Measurements from ENCODE around the gene DCTN2. TPM values are rescaled to one million over a fixed set of nuclear protein-coding genes. Genes with fewer than 3 reads are reported as not detected.
"Not testable (repeated sequence)": the region's sequence is repeated elsewhere in the genome, so short reads cannot be mapped to it uniquely, and the experiment has no call there.

The DCTN2 gene
- total RNA-seq, 1 donor from 2014 or later, result 107 TPM

GRCh38 chr12:57511161-57511560 lies 35.8 kb downstream of the DCTN2 start:
- no peak overlapping the region for H2AFZ ChIP-seq (ENCODE audit: low read depth, low read length)
- no peak overlapping the region for H3K4me3 Mint-ChIP-seq (ENCODE audit: unreplicated experiment)
- H3K79me2 ChIP-seq (ENCODE audit: insufficient read depth, low read length), result no peaks in the 10 kb centered on the region
- H3K36me3 Mint-ChIP-seq (ENCODE audit: low read depth, unreplicated experiment), result peaks cover 39% of the 10 kb centered on the region
- H3K27ac Mint-ChIP-seq (ENCODE audit: unreplicated experiment), result no peak overlapping the region
- no peaks in the 10 kb centered on the region for H3K9me3 ChIP-seq (ENCODE audit: insufficient read depth, low read depth, low read length)
- H3K9me3 Mint-ChIP-seq (ENCODE audit: unreplicated experiment), result no peaks in the 10 kb centered on the region
- peaks cover 47% of the 10 kb centered on the region for H3K36me3 ChIP-seq (ENCODE audit: insufficient read depth, low read length)
- no peak overlapping the region for H3K4me2 ChIP-seq (ENCODE audit: low read length)
- DNase-seq (ENCODE audit: low read depth), result no peak
- no peak for TF ChIP-seq EZH2 (IDR thresholded peaks at IDR 0.05; ENCODE audit: insufficient read depth, low read length)
- TF ChIP-seq, protein P1, sequence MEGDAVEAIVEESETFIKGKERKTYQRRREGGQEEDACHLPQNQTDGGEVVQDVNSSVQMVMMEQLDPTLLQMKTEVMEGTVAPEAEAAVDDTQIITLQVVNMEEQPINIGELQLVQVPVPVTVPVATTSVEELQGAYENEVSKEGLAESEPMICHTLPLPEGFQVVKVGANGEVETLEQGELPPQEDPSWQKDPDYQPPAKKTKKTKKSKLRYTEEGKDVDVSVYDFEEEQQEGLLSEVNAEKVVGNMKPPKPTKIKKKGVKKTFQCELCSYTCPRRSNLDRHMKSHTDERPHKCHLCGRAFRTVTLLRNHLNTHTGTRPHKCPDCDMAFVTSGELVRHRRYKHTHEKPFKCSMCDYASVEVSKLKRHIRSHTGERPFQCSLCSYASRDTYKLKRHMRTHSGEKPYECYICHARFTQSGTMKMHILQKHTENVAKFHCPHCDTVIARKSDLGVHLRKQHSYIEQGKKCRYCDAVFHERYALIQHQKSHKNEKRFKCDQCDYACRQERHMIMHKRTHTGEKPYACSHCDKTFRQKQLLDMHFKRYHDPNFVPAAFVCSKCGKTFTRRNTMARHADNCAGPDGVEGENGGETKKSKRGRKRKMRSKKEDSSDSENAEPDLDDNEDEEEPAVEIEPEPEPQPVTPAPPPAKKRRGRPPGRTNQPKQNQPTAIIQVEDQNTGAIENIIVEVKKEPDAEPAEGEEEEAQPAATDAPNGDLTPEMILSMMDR (IDR thresholded peaks at IDR 0.05; ENCODE audit: insufficient read depth, low read depth, low read length), result no peak
- peaks cover 42% of the 10 kb centered on the region for H4K20me1 ChIP-seq (ENCODE audit: insufficient read depth, low read length)
- H3K4me1 Mint-ChIP-seq (ENCODE audit: low read depth, unreplicated experiment), result peaks cover 7% of the 10 kb centered on the region
- H3K27ac ChIP-seq (ENCODE audit: low read depth, low read length), result no peak overlapping the region
- H3K4me3 ChIP-seq (ENCODE audit: insufficient read depth, low read depth, low read length), result no peak overlapping the region
- no peaks in the 10 kb centered on the region for H3K4me1 ChIP-seq (ENCODE audit: insufficient read depth, low read length)
- no peaks in the 10 kb centered on the region for H3K27me3 Mint-ChIP-seq (ENCODE audit: low read depth, unreplicated experiment)
- H3K27me3 ChIP-seq (ENCODE audit: insufficient read depth, low read length), result no peaks in the 10 kb centered on the region
- no peak overlapping the region for H3K9ac ChIP-seq (ENCODE audit: low read length)
- FAIRE-seq, result no peak

GRCh38 chr12:57507796-57508195 lies 39.2 kb downstream of the DCTN2 start:
- FAIRE-seq; H3K79me2 ChIP-seq (ENCODE audit: insufficient read depth, low read length); H3K4me3 ChIP-seq (ENCODE audit: insufficient read depth, low read depth, low read length); H3K27me3 ChIP-seq (ENCODE audit: insufficient read depth, low read length); H2AFZ ChIP-seq (ENCODE audit: low read depth, low read length); H3K9me3 Mint-ChIP-seq (ENCODE audit: unreplicated experiment); H3K4me1 ChIP-seq (ENCODE audit: insufficient read depth, low read length); H3K27ac Mint-ChIP-seq (ENCODE audit: unreplicated experiment); H3K4me3 Mint-ChIP-seq (ENCODE audit: unreplicated experiment); H3K27ac ChIP-seq (ENCODE audit: low read depth, low read length); H3K4me2 ChIP-seq (ENCODE audit: low read length); DNase-seq (ENCODE audit: low read depth); H3K4me1 Mint-ChIP-seq (ENCODE audit: low read depth, unreplicated experiment); H3K9ac ChIP-seq (ENCODE audit: low read length); H3K27me3 Mint-ChIP-seq (ENCODE audit: low read depth, unreplicated experiment); H3K9me3 ChIP-seq (ENCODE audit: insufficient read depth, low read depth, low read length): not testable (repeated sequence)
- peaks cover 36% of the 10 kb centered on the region for H3K36me3 Mint-ChIP-seq (ENCODE audit: low read depth, unreplicated experiment)
- H3K36me3 ChIP-seq (ENCODE audit: insufficient read depth, low read length), result peaks cover 38% of the 10 kb centered on the region
- peaks cover 19% of the 10 kb centered on the region for H4K20me1 ChIP-seq (ENCODE audit: insufficient read depth, low read length)

- not testable (repeated sequence) for H3K27ac Mint-ChIP-seq (ENCODE audit: unreplicated experiment); H3K9ac ChIP-seq (ENCODE audit: low read length); H2AFZ ChIP-seq (ENCODE audit: low read depth, low read length); H4K20me1 ChIP-seq (ENCODE audit: insufficient read depth, low read length); H3K79me2 ChIP-seq (ENCODE audit: insufficient read depth, low read length); H3K4me3 Mint-ChIP-seq (ENCODE audit: unreplicated experiment); H3K4me1 Mint-ChIP-seq (ENCODE audit: low read depth, unreplicated experiment); H3K4me3 ChIP-seq (ENCODE audit: insufficient read depth, low read depth, low read length); H3K27me3 Mint-ChIP-seq (ENCODE audit: low read depth, unreplicated experiment); H3K9me3 Mint-ChIP-seq (ENCODE audit: unreplicated experiment); H3K4me2 ChIP-seq (ENCODE audit: low read length); DNase-seq (ENCODE audit: low read depth); H3K4me1 ChIP-seq (ENCODE audit: insufficient read depth, low read length); FAIRE-seq; H3K27me3 ChIP-seq (ENCODE audit: insufficient read depth, low read length); H3K27ac ChIP-seq (ENCODE audit: low read depth, low read length); H3K9me3 ChIP-seq (ENCODE audit: insufficient read depth, low read depth, low read length)
- H3K36me3 ChIP-seq (ENCODE audit: insufficient read depth, low read length), result peaks cover 30% of the 10 kb centered on the region
- peaks cover 32% of the 10 kb centered on the region for H3K36me3 Mint-ChIP-seq (ENCODE audit: low read depth, unreplicated experiment)
These were observed 40.5 kb downstream of the DCTN2 start for GRCh38 chr12:57506541-57506940.

GRCh38 chr12:57502311-57502969 lies 44.6 kb downstream of the DCTN2 start:
- not testable (repeated sequence) for H3K9ac ChIP-seq (ENCODE audit: low read length); DNase-seq (ENCODE audit: low read depth); H3K9me3 Mint-ChIP-seq (ENCODE audit: unreplicated experiment); H3K4me3 ChIP-seq (ENCODE audit: insufficient read depth, low read depth, low read length); H2AFZ ChIP-seq (ENCODE audit: low read depth, low read length); H3K4me3 Mint-ChIP-seq (ENCODE audit: unreplicated experiment); H3K27me3 Mint-ChIP-seq (ENCODE audit: low read depth, unreplicated experiment); H3K4me2 ChIP-seq (ENCODE audit: low read length); H3K4me1 Mint-ChIP-seq (ENCODE audit: low read depth, unreplicated experiment); H3K27ac ChIP-seq (ENCODE audit: low read depth, low read length); H3K4me1 ChIP-seq (ENCODE audit: insufficient read depth, low read length); H3K27ac Mint-ChIP-seq (ENCODE audit: unreplicated experiment); H3K79me2 ChIP-seq (ENCODE audit: insufficient read depth, low read length); FAIRE-seq; H3K9me3 ChIP-seq (ENCODE audit: insufficient read depth, low read depth, low read length); H3K27me3 ChIP-seq (ENCODE audit: insufficient read depth, low read length)
- H4K20me1 ChIP-seq (ENCODE audit: insufficient read depth, low read length), result peaks cover 12% of the 10 kb centered on the region
- peaks cover 53% of the 10 kb centered on the region for H3K36me3 ChIP-seq (ENCODE audit: insufficient read depth, low read length)
- H3K36me3 Mint-ChIP-seq (ENCODE audit: low read depth, unreplicated experiment), result peaks cover 44% of the 10 kb centered on the region

Measured in astrocyte (in vitro differentiated cells and primary cell).